Measurements from ENCODE around the gene NEDD4L. TPM values are rescaled to one million over a fixed set of nuclear protein-coding genes. Genes with fewer than 3 reads are reported as not detected.

The NEDD4L gene
- total RNA-seq, 1 donor from 2014 or later, result 99.5 TPM

- no peak for DNase-seq (ENCODE audit: low spot score)
These were observed 51.2 kb downstream of the NEDD4L start for GRCh38 chr18:58095222-58095621.

- no peak for DNase-seq (ENCODE audit: low spot score)
These were observed 51.6 kb downstream of the NEDD4L start for GRCh38 chr18:58095655-58096054.

- no peak for DNase-seq (ENCODE audit: low spot score)
These were observed 52.6 kb downstream of the NEDD4L start for GRCh38 chr18:58096658-58097057.

- peak; percentile 26 for DNase-seq (ENCODE audit: low spot score)
These were observed 53.3 kb downstream of the NEDD4L start for GRCh38 chr18:58097121-58097906.

GRCh38 chr18:58097907-58098166 lies 53.8 kb downstream of the NEDD4L start:
- DNase-seq (ENCODE audit: low spot score), result no peak

GRCh38 chr18:58098706-58099105 lies 54.7 kb downstream of the NEDD4L start:
- DNase-seq (ENCODE audit: low spot score), result no peak

GRCh38 chr18:58100154-58100553 lies 56.1 kb downstream of the NEDD4L start:
- DNase-seq (ENCODE audit: low spot score), result no peak

GRCh38 chr18:58101291-58101794 lies 57.3 kb downstream of the NEDD4L start:
- no peak for DNase-seq (ENCODE audit: low spot score)

- DNase-seq (ENCODE audit: low spot score), result no peak
These were observed 58.0 kb downstream of the NEDD4L start for GRCh38 chr18:58102018-58102417.

GRCh38 chr18:58102875-58103274 lies 58.8 kb downstream of the NEDD4L start:
- DNase-seq (ENCODE audit: low spot score), result no peak

GRCh38 chr18:58103339-58103985 lies 59.4 kb downstream of the NEDD4L start:
- DNase-seq (ENCODE audit: low spot score), result no peak

- DNase-seq (ENCODE audit: low spot score), result no peak
These were observed 60.1 kb downstream of the NEDD4L start for GRCh38 chr18:58104096-58104495.

- no peak for DNase-seq (ENCODE audit: low spot score)
These were observed 61.3 kb downstream of the NEDD4L start for GRCh38 chr18:58105206-58105887.

GRCh38 chr18:58105888-58106260 lies 61.8 kb downstream of the NEDD4L start:
- DNase-seq (ENCODE audit: low spot score), result no peak

GRCh38 chr18:58106289-58107070 lies 62.5 kb downstream of the NEDD4L start:
- DNase-seq (ENCODE audit: low spot score), result no peak

GRCh38 chr18:58109256-58109655 lies 65.2 kb downstream of the NEDD4L start:
- no peak for DNase-seq (ENCODE audit: low spot score)

GRCh38 chr18:58110398-58110797 lies 66.4 kb downstream of the NEDD4L start:
- no peak for DNase-seq (ENCODE audit: low spot score)

- DNase-seq (ENCODE audit: low spot score), result no peak
These were observed 68.1 kb downstream of the NEDD4L start for GRCh38 chr18:58112174-58112573.

GRCh38 chr18:58113337-58113736 lies 69.3 kb downstream of the NEDD4L start:
- DNase-seq (ENCODE audit: low spot score), result no peak

GRCh38 chr18:58114766-58115165 lies 70.7 kb downstream of the NEDD4L start:
- no peak for DNase-seq (ENCODE audit: low spot score)

- DNase-seq (ENCODE audit: low spot score), result no peak
These were observed 72.8 kb downstream of the NEDD4L start for GRCh38 chr18:58116818-58117217.

GRCh38 chr18:58117786-58118403 lies 73.9 kb downstream of the NEDD4L start:
- DNase-seq (ENCODE audit: low spot score), result peak; percentile 64

Measured in mucosa of gallbladder (tissue), 1 donor.